ENCODE data around the gene NME9. TPM values are rescaled to one million over a fixed set of nuclear protein-coding genes. Genes with fewer than 3 reads are reported as not detected.

Gene NME9
- total and polyA plus RNA-seq, 10 of the 15 experiments (the other 5 are each of a cell fraction or from before 2014, with no cell fraction given): 0.09 to 0.68 (median 0.22) TPM; not detected in 6

GRCh38 chr3:138260611-138261010 lies 69.0 kb downstream of the NME9 start:
- Histone ChIP-seq H3K9me3 (replicated peaks; ENCODE audit: control insufficient read depth, insufficient read depth, low read length) (no peaks in the 10 kb centered on the region), H3K36me3 (ENCODE audit: control insufficient read depth in 2 of 2, insufficient read depth in 2 of 2, low read length in 1 of 2) (no peaks in the 10 kb centered on the region), H3K27ac (ENCODE audit: control insufficient read depth, insufficient read depth) (no peak overlapping the region), H4K20me1 (ENCODE audit: control insufficient read depth, insufficient read depth) (no peaks in the 10 kb centered on the region), H3K4me2 (ENCODE audit: control insufficient read depth, insufficient read depth) (no peak overlapping the region), H3K27me3 (replicated peaks in 1 of 2; ENCODE audit: control insufficient read depth in 2 of 2, insufficient read depth in 2 of 2, low read length in 1 of 2) (no peaks in the 10 kb centered on the region), H3K4me1 (ENCODE audit: control insufficient read depth, insufficient read depth, low read length) (peaks cover 6% of the 10 kb centered on the region; the same call in 1 of the 2 replicates), H3K4me3 (no peak overlapping the region), H3K79me2 (ENCODE audit: control insufficient read depth, insufficient read depth, low read length) (no peaks in the 10 kb centered on the region), H2AFZ (ENCODE audit: control insufficient read depth, low read depth, low read length) (no peak overlapping the region), H3K9ac (ENCODE audit: control insufficient read depth, insufficient read depth, low read length) (no peak overlapping the region)
- ChIA-PET CTCF (no interaction called here), SMC1A (ENCODE audit: uncharacterized antibody, unreplicated experiment) (no interaction called here), POLR2A (no interaction called here), RAD21 (ENCODE audit: unreplicated experiment) (no interaction called here)
- DNase-seq (ENCODE audit: low read depth, low spot score) (no peak), ATAC-seq (no peak), FAIRE-seq (no peak)
- intact Hi-C loops (cut with micrococcal nuclease; ENCODE audit: unreplicated experiment) (no loop called here), in situ Hi-C loops (cut with MboI) (no loop called here)
- TF ChIP-seq NFYB (IDR thresholded peaks at IDR 0.05; ENCODE audit: insufficient read depth, low read depth, low read length): no peak
- no peak for TF ChIP-seq SKIL (IDR thresholded peaks at IDR 0.05; ENCODE audit: low read depth, poor library complexity, severe bottlenecking)
- TF ChIP-seq HDAC6 (IDR thresholded peaks at IDR 0.05; ENCODE audit: unreplicated experiment): no peak
- no peak for TF ChIP-seq BRCA1 (IDR thresholded peaks at IDR 0.05; ENCODE audit: low read depth, low read length)
- TF ChIP-seq MLLT1 (IDR thresholded peaks at IDR 0.05): no peak
- no peak for TF ChIP-seq CHD2 (IDR thresholded peaks at IDR 0.05; ENCODE audit: borderline replicate concordance, low read depth, low read length)
- no peak for TF ChIP-seq RAD51 (IDR thresholded peaks at IDR 0.05)
- BruUV-seq (replicated peaks): no TSS peak
- WGBS (ENCODE audit: insufficient coverage, insufficient replicate concordance, low lambda C conversion rate, missing lambda C conversion rate): 85% methylated on average over 1 of the region's 1 CpG

Measured in GM12878 (cell line).